Gastroesophageal sphincter (tissue), 4 donors: Measurements from ENCODE around the gene C1RL. TPM values are rescaled to one million over a fixed set of nuclear protein-coding genes. Genes with fewer than 3 reads are reported as not detected.

ENCODE experiments used
- ATAC-seq: fragments of 150-250 bp; one replicate; pipeline ENCODE4 v1.9.1; 2016; ENCODE audit warnings: mild to moderate bottlenecking, moderate library complexity
- H3K27ac ChIP-seq, 4 donors: fragments of 200-600 bp; sonication (generic) in 3 of 4; 1 replicate in 3 of 4; 2 replicates in 1 of 4; pipeline ENCODE4 v1.5.1; 2016 to 2019
- H3K27me3 ChIP-seq: fragments of 200-600 bp; sonication (generic); one replicate; pipeline ENCODE4 v1.5.1; 2019
- H3K36me3 ChIP-seq, 2 donors: fragments of 200-600 bp; sonication (generic); one replicate each; pipeline ENCODE4 v1.5.1; 2019; ENCODE audit warnings: control low read depth in 1 of 2
- H3K4me1 ChIP-seq, 3 donors: fragments of 200-600 bp; sonication (generic); 1 replicate in 2 of 3; 2 replicates in 1 of 3; pipeline ENCODE4 v1.5.1; 2016 to 2019; ENCODE audit warnings: control low read depth in 2 of 3
- H3K4me3 ChIP-seq, 2 donors: fragments of 200-600 bp; sonication (generic); one replicate each; pipeline ENCODE4 v1.5.1; 2019; ENCODE audit warnings: mild to moderate bottlenecking in 1 of 2, moderate library complexity in 1 of 2
- H3K9me3 ChIP-seq, 3 donors: fragments of 200-600 bp; sonication (generic); one replicate each; pipeline ENCODE4 v1.5.1; 2017 to 2019; ENCODE audit warnings: control low read depth in 2 of 3
- EP300 ChIP-seq: sonication (generic); formaldehyde crosslinking; IDR thresholded peaks from one replicate; pipeline ENCODE4 v1.6.1; 2017; ENCODE audit warnings: antibody characterized with exemption, mild to moderate bottlenecking
- POLR2A ChIP-seq, 2 donors: fragments of 450-650 bp; IDR thresholded peaks; one replicate each; pipeline ENCODE4 v1.6.1; 2017; ENCODE audit warnings: antibody characterized with exemption in 2 of 2, mild to moderate bottlenecking in 2 of 2, moderate library complexity in 1 of 2
- POLR2AphosphoS5 ChIP-seq: sonication (generic); formaldehyde crosslinking; IDR thresholded peaks from one replicate; pipeline ENCODE4 v1.6.1; 2017; ENCODE audit warnings: antibody characterized with exemption
- WGBS, 2 donors: methylation state at CpG; one replicate each; pipeline ENCODE4 v1.1.5; 2018; ENCODE audit warnings: low coverage in 1 of 2; 5-methylcytosine and 5-hydroxymethylcytosine counted together
- total RNA-seq, 4 donors: library from RNA; depleted of rRNA; stranded (reverse); fragments of >200 nt; gene quantifications; one replicate each; pipeline ENCODE4 v1.1.0, GENCODE V29; 2016
- TF ChIP-seq, protein P1 (sequence below), 4 experiments: fragments of 200-600 bp in 2 of 4; fragments of 450-650 bp in 2 of 4; sonication (generic) in 1 of 4; IDR thresholded peaks; one replicate each; pipeline ENCODE4 v1.5.1; 2017 to 2019; ENCODE audit warnings: antibody characterized with exemption in 4 of 4, mild to moderate bottlenecking in 2 of 4, moderate library complexity in 2 of 4

Gene C1RL
- total RNA-seq, 4 donors from 2014 or later: 85.9 to 181 (median 103) TPM

DNA sequence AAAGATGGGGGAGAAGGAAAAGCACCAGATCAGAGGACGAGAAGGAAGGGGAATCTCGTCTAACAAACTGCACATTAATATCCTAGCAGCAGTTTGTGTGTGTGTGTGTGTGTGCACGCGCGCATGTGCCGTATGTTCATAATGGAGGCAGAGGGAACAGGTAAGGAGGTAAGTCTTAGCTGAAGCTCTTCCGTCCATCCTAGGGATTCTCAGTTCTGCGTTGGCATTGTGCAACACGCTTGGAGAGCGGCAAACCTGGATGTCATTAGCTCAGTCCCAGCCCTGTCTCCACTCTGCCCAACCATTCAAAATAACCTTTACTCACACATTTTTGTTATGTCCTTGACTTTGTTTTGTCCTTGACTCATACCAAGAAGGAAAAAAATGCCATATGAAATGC is 15.1 kb downstream of the C1RL start:
- TF ChIP-seq POLR2AphosphoS5: peak; percentile 64
- TF ChIP-seq POLR2A (IDR thresholded peaks at IDR 0.05): peak; percentile 10 to 27
- no peak for TF ChIP-seq EP300
- TF ChIP-seq, protein P1, sequence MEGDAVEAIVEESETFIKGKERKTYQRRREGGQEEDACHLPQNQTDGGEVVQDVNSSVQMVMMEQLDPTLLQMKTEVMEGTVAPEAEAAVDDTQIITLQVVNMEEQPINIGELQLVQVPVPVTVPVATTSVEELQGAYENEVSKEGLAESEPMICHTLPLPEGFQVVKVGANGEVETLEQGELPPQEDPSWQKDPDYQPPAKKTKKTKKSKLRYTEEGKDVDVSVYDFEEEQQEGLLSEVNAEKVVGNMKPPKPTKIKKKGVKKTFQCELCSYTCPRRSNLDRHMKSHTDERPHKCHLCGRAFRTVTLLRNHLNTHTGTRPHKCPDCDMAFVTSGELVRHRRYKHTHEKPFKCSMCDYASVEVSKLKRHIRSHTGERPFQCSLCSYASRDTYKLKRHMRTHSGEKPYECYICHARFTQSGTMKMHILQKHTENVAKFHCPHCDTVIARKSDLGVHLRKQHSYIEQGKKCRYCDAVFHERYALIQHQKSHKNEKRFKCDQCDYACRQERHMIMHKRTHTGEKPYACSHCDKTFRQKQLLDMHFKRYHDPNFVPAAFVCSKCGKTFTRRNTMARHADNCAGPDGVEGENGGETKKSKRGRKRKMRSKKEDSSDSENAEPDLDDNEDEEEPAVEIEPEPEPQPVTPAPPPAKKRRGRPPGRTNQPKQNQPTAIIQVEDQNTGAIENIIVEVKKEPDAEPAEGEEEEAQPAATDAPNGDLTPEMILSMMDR (IDR thresholded peaks at IDR 0.05): no peak
- Histone ChIP-seq H3K9me3 (no peaks in the 10 kb centered on the region), H3K4me1 (peaks cover 3 to 53% (median 19%) of the 10 kb centered on the region in 3 donors), H3K27ac (peak overlapping the region in 2 of 4 donors; percentile 26 to 29), H3K36me3 (peaks cover 0 to 37% of the 10 kb centered on the region in 2 donors), H3K27me3 (no peaks in the 10 kb centered on the region), H3K4me3 (no peak overlapping the region)
- ATAC-seq: no peak
- WGBS, 2 donors: 38 to 68% methylated on average over 4 to 10 of the region's 10 CpGs

DNA sequence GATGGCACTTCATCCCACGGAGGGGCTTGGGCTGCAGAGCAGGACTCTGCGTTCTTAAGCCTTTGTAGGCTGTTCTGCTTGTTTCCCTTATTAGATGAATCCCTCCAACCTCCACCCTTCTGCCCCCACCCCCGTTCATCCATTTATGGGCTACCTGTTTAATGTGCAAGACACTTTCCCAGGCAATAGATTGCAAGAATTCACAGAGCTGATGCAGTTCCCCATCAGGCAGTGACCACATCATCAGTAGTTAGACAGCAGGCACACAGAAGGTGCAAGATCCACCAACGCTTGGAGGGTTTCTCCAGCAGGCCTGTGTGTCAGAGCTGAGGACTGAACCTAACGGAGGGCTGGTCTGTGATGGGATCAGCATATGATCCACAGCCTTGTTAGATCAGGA is 15.5 kb downstream of the C1RL start:
- Histone ChIP-seq H3K36me3 (peaks cover 0 to 37% of the 10 kb centered on the region in 2 donors), H3K27ac (peak overlapping the region in 2 of 4 donors; percentile 29 to 81), H3K9me3 (no peaks in the 10 kb centered on the region), H3K4me1 (peaks cover 3 to 57% (median 19%) of the 10 kb centered on the region in 3 donors), H3K27me3 (no peaks in the 10 kb centered on the region), H3K4me3 (no peak overlapping the region)
- no peak for ATAC-seq
- 60 to 62% methylated on average over 1 to 5 of the region's 5 CpGs for WGBS, 2 donors
- no peak for TF ChIP-seq POLR2AphosphoS5
- TF ChIP-seq EP300: no peak
- TF ChIP-seq, protein P1 (IDR thresholded peaks at IDR 0.05): no peak
- TF ChIP-seq POLR2A (IDR thresholded peaks at IDR 0.05): no peak

DNA sequence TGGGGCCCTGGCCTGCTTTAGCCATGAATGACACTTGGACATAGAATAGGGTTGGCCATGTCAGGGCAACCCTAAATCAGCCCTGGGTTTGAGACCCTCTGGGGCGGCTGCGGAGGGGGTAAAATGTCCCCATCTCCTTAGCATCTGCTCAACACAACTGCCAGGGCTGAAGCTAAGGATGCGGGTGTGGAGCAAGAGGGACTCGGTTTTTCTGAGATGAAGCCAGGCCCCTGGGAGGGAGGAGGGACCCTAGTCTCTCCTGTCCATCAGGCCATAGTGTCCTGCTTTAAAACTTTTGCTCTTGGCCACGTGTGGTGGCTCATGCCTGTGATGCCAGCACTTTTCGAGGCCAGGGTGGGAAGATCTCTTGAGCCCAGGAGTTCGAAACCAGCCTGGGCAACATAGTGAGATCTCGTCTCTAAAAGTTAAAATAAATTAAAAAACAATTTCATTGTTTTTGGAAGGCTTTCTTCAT is 16.0 kb downstream of the C1RL start:
- TF ChIP-seq, protein P1 (IDR thresholded peaks at IDR 0.05): no peak
- peak; percentile 4 for TF ChIP-seq POLR2AphosphoS5
- no peak for TF ChIP-seq POLR2A (IDR thresholded peaks at IDR 0.05)
- TF ChIP-seq EP300: no peak
- 76 to 80% methylated on average over 2 to 8 of the region's 8 CpGs for WGBS, 2 donors
- Histone ChIP-seq H3K27me3 (no peaks in the 10 kb centered on the region), H3K27ac (peak overlapping the region; percentile 10 to 91 (median 84)), H3K4me3 (no peak overlapping the region), H3K36me3 (peaks cover 0 to 37% of the 10 kb centered on the region in 2 donors), H3K4me1 (peaks cover 3 to 57% (median 19%) of the 10 kb centered on the region in 3 donors), H3K9me3 (no peaks in the 10 kb centered on the region)
- no peak for ATAC-seq

DNA sequence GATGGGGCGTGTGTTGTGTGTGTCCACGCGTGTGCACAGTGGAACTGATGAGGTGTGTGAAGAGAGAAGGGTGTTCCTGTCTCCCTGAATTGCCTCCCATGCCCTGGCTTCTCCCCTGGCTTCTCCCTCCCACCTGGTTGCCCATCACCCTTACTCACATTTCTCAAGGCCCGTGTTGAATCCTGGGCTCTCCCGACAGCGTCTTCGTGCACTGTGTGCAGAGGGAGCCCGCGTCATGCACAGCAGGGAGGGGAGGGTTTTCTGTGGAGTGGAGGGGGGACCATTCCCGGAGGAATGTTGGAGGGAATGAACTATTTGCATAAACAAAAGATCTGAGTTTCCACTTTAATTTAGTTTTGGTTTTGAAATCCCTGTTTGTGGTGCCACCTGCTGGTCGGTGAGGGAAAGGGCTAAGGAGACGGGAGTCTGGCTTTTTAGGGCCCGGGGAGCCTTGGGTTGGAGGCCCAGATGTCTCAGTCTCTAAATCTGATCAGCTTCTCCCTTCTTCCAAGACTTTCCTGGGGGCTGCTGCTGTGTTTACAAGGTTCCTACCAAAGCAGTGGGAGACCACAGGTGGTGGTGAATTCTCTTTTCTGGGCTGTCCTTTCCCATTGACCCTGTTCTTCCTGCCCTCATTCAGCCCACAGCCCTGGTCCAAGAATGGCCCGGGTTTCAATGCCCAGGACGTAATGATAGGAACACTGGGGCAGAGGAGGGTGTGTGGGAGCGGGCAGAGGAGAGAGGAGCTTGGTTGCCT is 16.6 kb downstream of the C1RL start, which contains the start of gene C1R:
C1R (minus strand) TSS at position 217 of the 757 bp plus-strand sequence; CDS start at position 160, 57 bp downstream.
- peak within 1 kb of the TSS; percentile 59 to 63 for H3K4me3 ChIP-seq
- TF ChIP-seq POLR2A (IDR thresholded peaks at IDR 0.05): peak; percentile 53 to 64
- TF ChIP-seq EP300: no peak
- TF ChIP-seq, protein P1 (IDR thresholded peaks at IDR 0.05): peak in 3 of 4 experiments; percentile 90 to 95 (median 95)
- peak; percentile 96 for TF ChIP-seq POLR2AphosphoS5
- H3K4me1 ChIP-seq: peaks cover 3 to 57% (median 19%) of the 10 kb centered on the region in 3 donors
- no peaks in the 10 kb centered on the region for H3K27me3 ChIP-seq
- peaks cover 0 to 37% of the 10 kb centered on the region in 2 donors for H3K36me3 ChIP-seq
- H3K27ac ChIP-seq: peak within 1 kb of the TSS; percentile 81 to 91 (median 85)
- 0 to 23% methylated on average over 1 to 8 of the region's 16 CpGs for WGBS, 2 donors
- ATAC-seq: peak; percentile 92
- no peaks in the 10 kb centered on the region for H3K9me3 ChIP-seq
